HG02938 (cell line): ENCODE measurements around the gene OR51B4.
"Not testable (repeated sequence)": the region's sequence is repeated elsewhere in the genome, so short reads cannot be mapped to it uniquely, and the experiment has no call there.

Source experiments
- ATAC-seq: cut with Tn5 transposase; IDR thresholded peaks from one replicate; pipeline ENCODE4 v1.9.1; 2021; ENCODE audit warnings: mild to moderate bottlenecking, moderate library complexity; ENCODE audit not compliant: unreplicated experiment

OR51B4 gene

DNA sequence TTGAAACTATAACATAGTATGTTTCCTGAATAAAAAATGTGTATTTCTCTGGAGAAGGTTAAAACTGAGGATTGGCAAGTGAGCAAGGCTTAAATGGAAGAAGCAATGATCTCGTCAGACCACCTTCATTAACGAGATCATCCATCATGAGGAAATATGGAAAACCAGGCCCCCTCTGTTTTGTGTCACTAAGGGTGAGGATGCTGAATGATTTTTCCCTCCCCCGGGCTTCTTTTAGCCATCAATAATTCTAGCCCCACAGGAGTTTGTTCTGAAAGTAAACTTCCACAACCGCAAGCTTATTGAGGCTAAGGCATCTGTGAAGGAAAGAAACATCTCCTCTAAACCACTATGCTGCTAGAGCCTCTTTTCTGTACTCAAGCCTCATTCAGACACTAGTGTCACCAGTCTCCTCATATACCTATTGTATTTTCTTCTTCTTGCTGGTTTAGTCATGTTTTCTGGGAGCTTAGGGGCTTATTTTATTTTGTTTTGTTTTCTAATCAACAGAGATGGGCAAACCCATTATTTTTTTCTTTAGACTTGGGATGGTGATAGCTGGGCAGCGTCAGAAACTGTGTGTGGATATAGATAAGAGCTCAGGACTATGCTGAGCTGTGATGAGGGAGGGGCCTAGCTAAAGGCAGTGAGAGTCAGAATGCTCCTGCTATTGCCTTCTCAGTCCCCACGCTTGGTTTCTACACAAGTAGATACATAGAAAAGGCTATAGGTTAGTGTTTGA, 26.2 kb downstream of the OR51B4 start:
- no peak for ATAC-seq

DNA sequence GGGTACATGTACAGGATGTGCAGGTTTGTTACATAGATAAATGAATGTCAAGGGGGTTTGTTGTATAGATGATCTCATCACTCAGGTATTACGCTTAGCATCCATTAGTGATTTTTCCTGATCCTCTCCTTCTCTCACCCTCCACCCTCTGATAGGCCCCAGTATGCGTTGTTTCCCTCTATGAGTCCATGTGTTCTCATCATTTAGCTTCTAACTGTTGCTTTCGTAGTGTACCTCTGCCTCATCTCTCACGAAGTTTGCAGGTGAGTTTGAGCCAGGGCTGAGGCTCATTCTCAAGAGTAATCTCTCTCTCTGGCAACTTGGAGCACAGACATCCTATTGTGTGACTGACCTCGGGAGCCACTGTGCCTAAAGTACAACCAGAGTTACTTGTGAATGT, 27.4 kb downstream of the OR51B4 start:
- ATAC-seq = no peak

DNA sequence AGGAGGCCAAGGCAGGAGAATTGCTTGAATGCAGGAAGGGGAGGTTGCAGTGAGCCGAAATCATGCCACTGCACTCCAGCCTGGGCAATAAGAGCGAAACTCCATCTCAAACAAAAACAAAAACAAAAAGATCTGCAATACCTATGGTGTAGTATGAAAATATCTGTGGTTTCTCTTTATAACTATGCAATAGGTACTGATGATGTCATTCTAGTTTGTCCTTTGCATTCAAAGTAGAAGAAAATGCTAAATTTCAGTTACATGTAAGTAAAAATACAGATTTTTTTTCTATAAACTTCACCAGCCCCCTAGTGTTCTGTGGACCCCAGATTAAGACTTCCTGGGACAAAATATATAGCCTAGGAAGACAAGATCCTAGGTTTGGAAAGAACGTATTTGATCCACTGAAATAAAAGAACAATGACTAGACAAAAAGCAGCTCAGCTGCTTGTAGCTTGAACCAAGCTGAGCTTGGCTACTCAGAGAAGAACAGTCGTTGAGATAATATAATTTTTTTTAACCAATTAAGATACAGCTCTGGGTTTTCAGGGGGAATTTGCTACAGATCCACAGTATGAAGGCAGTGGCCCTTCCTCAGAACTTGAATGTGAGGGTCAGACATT, 29.2 kb downstream of the OR51B4 start:
- no peak for ATAC-seq

DNA sequence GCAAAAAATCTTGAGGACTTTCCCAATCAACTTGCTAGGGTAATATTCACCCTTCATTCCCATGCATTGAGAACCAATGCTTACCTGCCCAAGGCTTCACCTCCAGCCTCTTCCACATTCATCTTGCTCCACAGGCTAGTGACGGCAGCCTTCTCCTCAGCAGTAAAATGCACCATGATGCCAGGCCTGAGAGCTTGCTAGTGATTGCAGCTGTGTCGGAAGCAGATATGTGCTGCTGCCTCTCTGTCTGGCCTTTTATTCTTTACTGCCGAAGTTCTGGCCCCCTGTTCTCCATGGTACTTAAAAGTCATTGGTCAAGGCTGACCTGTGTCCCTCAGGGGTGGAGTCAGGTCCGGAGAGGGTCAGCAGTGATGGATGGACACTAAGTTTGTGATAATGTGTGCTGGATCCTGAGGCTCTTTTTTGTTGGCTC, 32.0 kb downstream of the OR51B4 start, which contains the start of gene HBE1:
HBE1 (minus strand) TSS at position 231 of the 433 bp plus-strand sequence; CDS start at position 176, 55 bp downstream.
- no peak for ATAC-seq

DNA sequence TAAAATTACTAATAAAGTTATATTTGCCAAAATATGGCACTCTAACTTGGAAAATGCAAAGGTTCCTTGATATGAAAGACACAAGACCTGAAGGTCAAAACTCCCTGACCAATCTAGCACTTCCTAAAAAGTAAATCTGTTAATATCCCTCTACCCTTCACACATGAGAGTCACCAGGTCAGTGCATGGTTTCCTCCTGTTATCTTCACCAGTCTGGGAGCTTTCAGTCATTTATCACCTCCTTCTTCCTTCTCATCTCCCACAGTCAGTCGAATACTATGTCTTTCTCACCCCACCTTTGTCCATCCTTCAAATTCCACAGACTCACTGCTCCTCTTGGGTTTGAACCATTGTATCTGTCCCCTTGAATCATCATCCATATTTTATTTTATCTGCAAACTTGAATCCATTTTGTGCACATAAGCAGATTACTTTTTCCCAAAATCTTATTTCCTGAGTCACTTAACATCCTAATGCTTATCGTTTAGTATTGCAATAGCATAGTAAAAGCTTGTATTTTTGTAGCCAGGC, 34.6 kb downstream of the OR51B4 start:
- no peak for ATAC-seq

DNA sequence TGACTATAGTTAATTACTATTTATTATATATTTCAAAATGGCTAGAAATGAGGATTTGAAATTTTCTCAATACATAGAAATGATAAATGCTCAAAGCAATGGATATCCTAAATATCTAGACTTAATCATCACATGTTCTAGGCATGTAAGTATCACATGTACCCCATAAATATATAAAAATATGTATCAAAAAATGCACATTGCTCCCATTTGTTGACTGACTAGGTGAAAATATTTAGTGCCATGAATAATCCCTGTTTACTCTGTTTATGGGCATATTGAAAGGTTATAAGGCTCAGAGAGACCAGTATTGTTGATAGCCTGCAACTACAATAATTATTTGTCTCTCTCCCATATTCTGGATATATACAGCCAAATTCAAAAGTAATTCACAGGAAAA, 35.1 kb downstream of the OR51B4 start:
- ATAC-seq = no peak

DNA sequence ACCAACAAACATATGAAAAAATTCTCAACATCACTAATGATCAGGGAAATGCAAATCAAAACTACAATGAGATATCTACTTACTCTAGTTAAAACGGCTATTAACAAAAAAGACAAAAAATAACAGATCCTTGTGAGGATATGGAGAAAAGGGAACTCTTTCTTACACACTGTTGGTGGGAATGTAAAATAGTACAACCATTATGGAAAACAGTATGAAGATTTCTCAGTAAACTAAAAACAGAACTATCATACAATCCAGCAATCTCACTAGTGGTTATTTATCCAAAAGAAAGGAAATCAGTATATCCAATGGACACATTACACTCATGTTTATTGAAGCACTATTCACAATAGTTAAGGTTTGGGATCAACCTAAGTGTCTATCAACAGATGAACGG, 35.9 kb downstream of the OR51B4 start:
- ATAC-seq = no peak

DNA sequence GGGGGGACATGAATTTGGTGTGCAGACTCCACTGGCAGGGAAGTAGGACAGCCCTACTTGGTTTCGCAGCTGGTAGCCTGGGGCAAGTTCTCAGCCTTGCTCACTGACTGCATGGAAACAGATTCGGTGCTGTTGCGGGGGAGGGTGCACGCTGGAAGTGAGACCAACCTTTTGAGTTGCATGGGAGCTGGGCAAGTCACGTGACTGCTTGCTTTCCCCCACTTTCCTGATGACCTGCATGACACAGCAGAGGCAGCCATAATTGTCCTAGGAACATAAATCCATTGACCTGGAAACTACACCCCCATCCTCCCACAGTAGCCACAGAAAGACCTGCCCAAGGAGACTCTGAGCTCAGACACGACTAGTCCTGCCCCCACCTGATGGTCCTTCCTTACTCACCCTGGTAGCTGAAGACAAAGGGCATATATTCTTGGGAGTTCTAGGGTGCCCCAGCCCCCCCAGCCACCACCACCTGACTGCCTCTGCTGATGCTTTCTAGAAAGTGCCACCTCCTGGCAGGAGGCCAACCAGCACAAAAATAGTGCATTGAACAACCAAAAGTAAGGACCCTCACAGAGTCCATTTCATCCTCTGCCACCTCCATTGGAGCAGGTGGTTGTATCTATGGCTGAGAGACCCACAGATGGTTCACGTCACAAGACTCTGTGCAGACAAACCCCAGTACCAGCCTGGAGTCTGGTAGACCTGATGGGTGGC, 43.0 kb downstream of the OR51B4 start:
- ATAC-seq = no peak

DNA sequence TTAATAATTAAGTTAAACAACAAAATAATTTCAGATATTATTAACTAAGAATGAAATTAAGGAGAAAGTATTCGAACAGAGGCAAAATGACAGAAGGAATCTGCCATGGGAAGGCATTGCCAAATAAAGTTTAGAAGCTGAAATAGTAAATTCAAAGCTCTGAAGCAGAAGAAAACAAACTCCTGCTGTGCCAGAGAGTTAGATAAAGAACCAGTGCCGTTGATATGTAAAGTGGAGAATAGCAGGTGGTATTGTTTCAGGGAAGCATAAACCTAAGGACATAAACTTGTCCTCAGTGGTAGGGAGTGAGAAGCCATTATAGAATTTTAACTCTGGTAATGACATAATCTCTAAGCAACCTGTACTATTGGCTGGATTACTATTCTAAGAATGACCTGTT, 44.5 kb downstream of the OR51B4 start:
- ATAC-seq = no peak

DNA sequence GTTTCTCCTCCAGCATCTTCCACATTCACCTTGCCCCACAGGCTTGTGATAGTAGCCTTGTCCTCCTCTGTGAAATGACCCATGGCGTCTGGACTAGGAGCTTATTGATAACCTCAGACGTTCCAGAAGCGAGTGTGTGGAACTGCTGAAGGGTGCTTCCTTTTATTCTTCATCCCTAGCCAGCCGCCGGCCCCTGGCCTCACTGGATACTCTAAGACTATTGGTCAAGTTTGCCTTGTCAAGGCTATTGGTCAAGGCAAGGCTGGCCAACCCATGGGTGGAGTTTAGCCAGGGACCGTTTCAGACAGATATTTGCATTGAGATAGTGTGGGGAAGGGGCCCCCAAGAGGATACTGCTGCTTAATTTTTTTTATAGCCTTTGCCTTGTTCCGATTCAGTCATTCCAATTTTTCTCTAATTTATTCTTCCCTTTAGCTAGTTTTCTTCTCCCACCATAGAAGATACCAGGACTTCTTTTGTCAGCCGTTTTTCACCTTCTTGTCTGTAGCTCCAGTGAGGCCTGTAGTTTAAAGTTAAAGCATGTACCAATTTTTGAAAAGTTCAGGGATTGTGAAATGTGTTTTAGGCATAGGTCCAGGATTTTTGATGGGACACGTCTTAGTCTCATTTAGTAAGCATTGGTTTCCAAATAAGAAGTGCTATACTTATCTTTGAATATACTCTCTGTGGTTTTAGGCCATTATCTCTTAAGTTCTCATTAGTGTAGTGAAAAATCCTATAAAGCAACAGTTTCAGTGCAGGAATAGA, 46.9 kb downstream of the OR51B4 start, which contains the start of gene HBG2:
HBG2 (minus strand) TSS at position 136 of the 768 bp plus-strand sequence; CDS start at position 83, 53 bp downstream.
- not testable (repeated sequence) for ATAC-seq

DNA sequence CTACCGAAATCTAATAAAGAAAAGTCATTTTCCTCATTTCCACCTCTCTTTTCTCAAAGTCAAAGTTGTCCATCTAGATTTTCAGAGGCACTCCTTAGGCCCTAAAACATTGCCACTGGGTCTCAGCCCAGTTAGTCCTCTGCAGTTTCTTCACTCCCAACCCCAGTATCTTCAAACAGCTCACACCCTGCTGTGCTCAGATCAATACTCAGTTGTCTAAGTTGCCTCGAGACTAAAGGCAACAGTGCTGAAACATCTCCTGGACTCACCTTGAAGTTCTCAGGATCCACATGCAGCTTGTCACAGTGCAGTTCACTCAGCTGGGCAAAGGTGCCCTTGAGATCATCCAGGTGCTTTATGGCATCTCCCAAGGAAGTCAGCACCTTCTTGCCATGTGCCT, 47.7 kb downstream of the OR51B4 start:
- ATAC-seq = not testable (repeated sequence)

DNA sequence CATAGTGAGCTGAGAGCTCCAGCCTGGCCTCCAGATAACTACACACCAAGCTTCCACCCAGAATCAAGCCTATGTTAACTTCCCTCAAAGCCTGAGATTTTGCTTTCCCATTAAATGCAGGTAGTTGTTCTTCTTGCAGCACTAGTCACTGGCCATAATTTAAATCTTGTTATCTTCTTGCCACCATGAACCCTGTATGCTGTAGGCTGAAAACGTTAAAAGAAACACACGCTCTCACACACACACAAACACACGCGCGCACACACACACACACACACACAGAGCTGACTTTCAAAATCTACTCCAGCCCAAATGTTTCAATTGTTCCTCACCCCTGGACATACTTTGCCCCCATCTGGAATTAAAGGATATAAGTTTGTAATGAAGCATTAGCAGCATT, 48.3 kb downstream of the OR51B4 start:
- ATAC-seq = not testable (repeated sequence)

DNA sequence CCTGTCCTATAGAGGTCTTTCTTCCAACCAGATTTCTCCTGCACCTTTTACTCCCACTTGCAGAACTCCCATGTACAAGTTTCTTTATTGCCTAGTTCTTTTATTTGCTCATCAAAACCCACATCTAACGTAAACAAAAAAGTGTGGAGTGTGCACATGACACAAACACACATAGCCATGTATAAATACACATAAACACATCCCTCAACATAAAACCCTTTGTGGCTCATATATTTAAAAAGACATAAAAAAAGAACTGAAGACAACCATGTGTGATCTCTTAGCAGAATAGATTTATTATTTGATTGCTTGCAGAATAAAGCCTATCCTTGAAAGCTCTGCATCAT, 48.9 kb downstream of the OR51B4 start:
- no peak for ATAC-seq

DNA sequence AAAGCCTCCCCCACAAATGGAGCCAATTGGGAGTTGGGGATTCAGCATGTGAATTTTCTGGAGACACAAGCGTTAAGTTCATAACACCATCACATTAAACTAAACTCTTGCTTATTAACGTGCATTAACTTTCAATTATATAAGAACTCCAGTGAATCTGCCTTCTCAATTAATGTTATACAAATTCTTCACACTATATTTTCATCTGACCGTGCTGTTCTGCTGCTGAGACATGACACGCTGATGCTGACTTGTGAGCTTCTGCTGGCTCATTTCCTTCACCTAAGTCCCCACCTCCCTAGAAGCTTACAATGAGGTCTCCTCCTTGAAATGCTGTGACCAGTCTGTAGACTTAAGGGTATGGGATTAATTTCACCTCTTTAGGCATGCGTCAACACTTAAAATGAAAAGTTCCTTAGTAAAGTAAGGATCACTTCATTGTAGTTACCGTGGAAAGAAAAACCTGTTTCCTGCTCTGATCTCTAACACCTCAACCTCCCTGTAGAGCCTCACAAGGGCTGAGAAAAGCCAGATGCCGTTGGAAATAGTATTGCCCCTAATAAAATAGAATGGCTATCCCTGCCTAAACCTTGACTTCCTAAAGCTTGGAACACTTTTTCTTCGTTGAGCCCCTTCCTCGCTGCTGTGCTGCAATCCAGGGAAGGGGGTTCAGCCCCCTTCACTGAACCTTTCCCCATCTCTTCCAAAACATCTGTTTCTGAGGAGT, 49.4 kb downstream of the OR51B4 start:
- no peak for ATAC-seq

DNA sequence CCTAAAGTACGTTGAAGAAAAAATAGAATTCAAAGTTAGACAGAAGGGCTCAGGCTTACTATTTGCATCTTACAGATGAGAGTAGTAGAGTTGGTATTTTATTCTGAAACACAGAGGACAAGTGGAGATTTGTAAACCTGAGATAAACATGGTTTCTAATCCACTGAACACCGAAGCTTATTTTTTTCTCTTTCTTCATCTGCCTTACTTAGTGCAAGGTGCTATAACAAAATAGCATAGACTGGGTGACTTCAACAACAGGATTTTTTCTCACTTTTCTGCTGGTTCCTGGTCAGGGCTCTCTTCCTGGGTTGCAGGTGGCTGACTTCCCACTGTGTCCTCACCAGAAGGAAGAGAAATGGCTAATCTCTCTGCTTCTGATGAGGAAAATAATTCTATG, 50.0 kb downstream of the OR51B4 start:
- ATAC-seq = no peak
